Naive B cell (primary cell): ENCODE measurements around the gene IQCC. TPM values are rescaled to one million over a fixed set of nuclear protein-coding genes. Genes with fewer than 3 reads are reported as not detected.

Source experiments
- ATAC-seq, 2 donors: fragments of 150-1000 bp; cut with Tn5 transposase; 2 replicates each; pipeline ENCODE4 v1.10.0; 2021; ENCODE audit warnings: low read depth in 2 of 2, mild to moderate bottlenecking in 2 of 2, moderate library complexity in 2 of 2
- DNase-seq: peaks from one replicate; pipeline ENCODE4 v3.0.0; 2022
- H3K27ac Mint-ChIP-seq, 6 donors: one replicate each; pipeline ENCODE4 v1.8.0; 2020 to 2022; ENCODE audit warnings: mild to moderate bottlenecking in 6 of 6, mixed read lengths in 6 of 6, moderate library complexity in 5 of 6, inconsistent platforms in 2 of 6
- H3K27me3 Mint-ChIP-seq, 3 donors: one replicate each; pipeline ENCODE4 v1.8.0; 2021 to 2022; ENCODE audit warnings: mixed read lengths in 3 of 3, mild to moderate bottlenecking in 1 of 3
- H3K36me3 Mint-ChIP-seq, 2 donors: one replicate each; pipeline ENCODE4 v1.8.0; 2020 to 2022; ENCODE audit warnings: mixed read lengths in 2 of 2, inconsistent platforms in 1 of 2, mild to moderate bottlenecking in 1 of 2
- H3K4me1 Mint-ChIP-seq, 3 donors: one replicate each; pipeline ENCODE4 v1.8.0; 2020 to 2022; ENCODE audit warnings: mixed read lengths in 3 of 3, inconsistent platforms in 1 of 3, mild to moderate bottlenecking in 1 of 3, moderate library complexity in 1 of 3
- H3K4me3 Mint-ChIP-seq, 8 donors: one replicate each; pipeline ENCODE4 v1.8.0; 2020 to 2022; ENCODE audit warnings: mild to moderate bottlenecking in 8 of 8, mixed read lengths in 8 of 8, moderate library complexity in 8 of 8, inconsistent platforms in 2 of 8
- H3K9me3 Mint-ChIP-seq, 7 donors: one replicate each; pipeline ENCODE4 v1.8.0; 2020 to 2022; ENCODE audit warnings: mixed read lengths in 7 of 7, mild to moderate bottlenecking in 5 of 7, inconsistent platforms in 2 of 7, moderate library complexity in 1 of 7
- polyA plus RNA-seq, 6 donors: library from polyadenylated mRNA; unstranded; fragments of 300-500 nt; fragmentation: Illumina TruSeq; gene quantifications; one replicate each; pipeline ENCODE4 v1.2.3, GENCODE V29; 2021; ENCODE audit warnings: low read depth in 6 of 6

Gene IQCC
- polyA plus RNA-seq, 6 donors from 2014 or later: 0.75 to 2.3 (median 1.4) TPM; not detected in 1

DNA sequence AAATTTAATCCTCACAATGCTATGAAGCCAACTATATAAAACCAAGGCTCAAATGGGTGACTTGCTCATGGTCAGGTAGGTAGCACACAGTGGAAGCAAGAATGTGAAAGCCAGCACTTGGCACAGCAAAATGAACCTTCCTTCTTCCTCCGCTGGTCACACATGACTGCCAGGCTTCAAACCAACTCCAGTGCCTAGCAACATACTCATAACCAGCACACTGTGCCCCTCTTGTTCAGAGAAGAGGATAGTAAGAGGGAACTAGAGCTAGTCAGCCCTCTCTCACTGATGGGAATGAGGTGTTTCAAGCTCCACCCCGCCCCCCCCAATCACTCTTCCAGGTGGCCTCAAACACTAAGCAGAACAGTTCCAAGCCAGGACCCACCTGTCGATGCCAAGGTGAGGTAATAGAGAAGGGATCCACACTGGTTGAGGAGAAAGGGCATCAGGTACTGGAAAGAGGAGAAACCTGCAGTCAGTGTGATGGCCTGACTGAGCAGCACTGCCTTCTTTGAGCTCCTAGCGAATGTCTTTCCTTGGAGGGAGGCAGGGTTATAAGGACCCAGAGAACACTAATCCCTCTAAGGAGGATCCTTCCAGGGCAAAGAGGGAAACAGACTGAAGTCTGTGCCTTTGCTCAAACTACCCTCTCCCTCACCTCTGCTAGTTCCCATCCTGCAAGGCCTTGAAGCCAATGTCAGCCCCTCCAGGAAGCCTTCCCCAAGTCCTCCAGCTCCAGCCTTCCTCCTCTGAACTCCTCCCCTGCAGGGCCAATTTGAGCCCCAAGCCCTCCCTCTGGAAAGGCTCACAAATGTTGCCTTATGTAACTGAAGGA is 15.5 kb downstream of the IQCC start:
- Mint-ChIP-seq H3K36me3 (peaks cover 0 to 4% of the 10 kb centered on the region in 2 donors), H3K27ac (peak overlapping the region in 5 of 6 donors; percentile 85 to 99 (median 97)), H3K27me3 (no peaks in the 10 kb centered on the region), H3K9me3 (no peaks in the 10 kb centered on the region), H3K4me1 (peaks cover 29 to 54% (median 39%) of the 10 kb centered on the region in 3 donors), H3K4me3 (peak overlapping the region; percentile 93 to 99 (median 98))
- ATAC-seq (peak; percentile 41 to 43), DNase-seq (no peak)

DNA sequence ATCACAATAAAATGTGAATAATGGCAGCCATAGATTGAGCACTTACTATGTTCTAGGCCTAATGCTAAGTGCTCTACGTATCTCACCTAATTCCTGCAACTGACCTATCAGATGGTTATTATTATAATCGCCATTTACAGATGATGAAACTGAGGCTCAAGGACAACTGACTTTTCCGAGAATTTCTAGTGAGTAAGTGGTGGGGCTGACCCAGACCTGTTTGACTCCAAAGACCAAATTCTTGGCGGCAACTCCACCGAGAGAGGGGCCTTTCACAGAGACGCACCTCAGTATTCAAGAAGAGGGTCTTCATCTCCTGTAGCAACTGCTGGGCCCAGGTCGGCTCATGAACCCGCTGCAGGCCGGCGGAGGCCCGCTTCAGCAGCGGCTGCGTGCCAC is 16.1 kb downstream of the IQCC start:
- Mint-ChIP-seq H3K4me3 (peak overlapping the region; percentile 93 to 99 (median 98)), H3K27ac (peak overlapping the region in 5 of 6 donors; percentile 52 to 99 (median 99)), H3K4me1 (peaks cover 29 to 54% (median 39%) of the 10 kb centered on the region in 3 donors), H3K27me3 (no peaks in the 10 kb centered on the region), H3K9me3 (no peaks in the 10 kb centered on the region), H3K36me3 (peaks cover 0 to 4% of the 10 kb centered on the region in 2 donors)
- DNase-seq: no peak
- no peak for ATAC-seq

DNA sequence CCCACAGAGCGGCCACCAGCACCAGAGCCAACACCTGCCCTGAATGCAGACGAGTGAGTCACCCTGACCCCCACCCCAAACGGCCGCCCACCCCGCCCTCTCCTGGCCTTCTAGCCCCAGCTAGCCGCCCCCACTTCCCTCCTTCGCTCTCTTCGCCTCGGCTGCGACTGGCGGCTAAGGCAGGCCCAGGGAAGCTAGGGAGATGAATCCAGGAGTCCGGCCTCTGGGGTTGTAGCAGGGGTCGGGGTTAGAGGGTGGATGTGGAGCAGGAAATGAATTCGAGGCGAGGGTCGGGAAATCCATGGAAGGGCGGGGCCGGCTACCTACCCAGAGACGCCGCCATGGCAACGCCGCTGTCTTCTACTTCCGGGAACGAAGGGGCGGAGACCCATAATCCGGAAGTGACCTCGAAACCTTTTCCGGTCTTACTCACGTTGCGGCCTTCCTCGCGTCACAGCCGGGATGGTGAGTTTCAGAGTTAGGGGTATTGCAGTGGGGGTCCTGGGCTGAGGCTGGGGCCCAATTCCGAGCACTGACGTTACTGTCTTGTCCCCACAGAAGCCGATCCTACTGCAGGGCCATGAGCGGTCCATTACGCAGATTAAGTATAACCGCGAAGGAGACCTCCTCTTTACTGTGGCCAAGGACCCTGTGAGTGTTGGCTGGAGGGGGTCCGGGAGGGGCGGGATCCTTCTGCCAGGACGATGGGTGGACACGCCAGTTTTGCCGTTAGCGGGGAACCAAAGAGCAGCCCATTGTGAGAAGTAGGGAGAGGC is 16.7 kb downstream of the IQCC start, which contains the start of the genes EIF3I and TMEM234:
EIF3I (plus strand) TSS at position 428 of the 776 bp plus-strand sequence; CDS start at position 463, 35 bp downstream.
TMEM234 (minus strand) TSS at position 374 of the 776 bp plus-strand sequence; CDS start at position 343, 31 bp downstream.
- ATAC-seq (peak; percentile 93 to 94), DNase-seq (peak; percentile 88)
- Mint-ChIP-seq H3K27ac (peak within 1 kb of the TSS; percentile 97 to 99 (median 99)), H3K27me3 (no peaks in the 10 kb centered on the region), H3K4me1 (peaks cover 29 to 54% (median 39%) of the 10 kb centered on the region in 3 donors), H3K9me3 (no peaks in the 10 kb centered on the region), H3K4me3 (peak within 1 kb of the TSS; percentile 93 to 99 (median 98)), H3K36me3 (peaks cover 0 to 4% of the 10 kb centered on the region in 2 donors)

DNA sequence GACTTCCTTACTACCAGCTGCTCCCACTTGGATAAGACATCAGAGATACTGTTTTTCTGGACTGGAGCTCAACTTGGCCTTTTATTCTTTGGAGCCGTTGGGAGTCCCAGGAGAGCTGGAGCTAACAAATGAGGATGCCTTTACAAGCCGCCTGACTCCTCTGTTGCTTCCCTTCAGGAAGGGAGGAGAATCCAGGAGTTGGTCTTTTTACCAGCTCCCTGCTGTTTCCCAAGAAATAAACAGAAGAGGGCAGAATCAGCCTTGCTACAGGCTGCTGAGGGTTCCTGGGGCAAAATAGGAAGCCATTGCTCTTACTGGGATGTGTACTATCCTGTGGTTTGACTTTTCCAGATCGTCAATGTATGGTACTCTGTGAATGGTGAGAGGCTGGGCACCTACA is 18.2 kb downstream of the IQCC start:
- peaks cover 4 to 12% of the 10 kb centered on the region in 2 donors for H3K36me3 Mint-ChIP-seq
- no peak for DNase-seq
- peak overlapping the region; percentile 54 to 99 (median 85) for H3K27ac Mint-ChIP-seq
- H3K4me1 Mint-ChIP-seq: peaks cover 34 to 55% (median 47%) of the 10 kb centered on the region in 3 donors
- H3K4me3 Mint-ChIP-seq: peak overlapping the region; percentile 60 to 99 (median 98)
- no peak for ATAC-seq
- no peaks in the 10 kb centered on the region for H3K9me3 Mint-ChIP-seq
- no peaks in the 10 kb centered on the region for H3K27me3 Mint-ChIP-seq

DNA sequence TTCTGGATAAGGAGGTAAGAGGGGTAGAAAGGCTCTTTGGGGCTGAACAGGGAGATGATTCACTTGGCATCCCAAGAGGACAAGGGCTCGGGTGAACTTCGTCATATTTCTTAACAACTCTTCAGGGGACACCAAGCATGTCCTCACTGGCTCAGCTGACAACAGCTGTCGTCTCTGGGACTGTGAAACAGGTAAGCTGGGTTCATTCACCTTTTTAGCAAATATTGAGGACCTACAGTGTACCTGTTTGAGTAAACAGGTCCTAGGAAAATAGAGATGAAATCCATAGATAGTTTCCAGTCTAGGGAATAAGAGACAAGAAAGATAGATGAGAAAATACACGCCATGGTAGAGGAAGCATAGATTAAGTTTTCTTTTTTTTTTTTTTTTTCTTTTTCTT is 18.8 kb downstream of the IQCC start:
- Mint-ChIP-seq H3K27ac (peak overlapping the region in 5 of 6 donors; percentile 66 to 97 (median 75)), H3K36me3 (peaks cover 4 to 16% of the 10 kb centered on the region in 2 donors), H3K4me1 (peaks cover 34 to 55% (median 47%) of the 10 kb centered on the region in 3 donors), H3K4me3 (peak overlapping the region; percentile 60 to 99 (median 98)), H3K9me3 (no peaks in the 10 kb centered on the region), H3K27me3 (no peaks in the 10 kb centered on the region)
- ATAC-seq (no peak), DNase-seq (no peak)

DNA sequence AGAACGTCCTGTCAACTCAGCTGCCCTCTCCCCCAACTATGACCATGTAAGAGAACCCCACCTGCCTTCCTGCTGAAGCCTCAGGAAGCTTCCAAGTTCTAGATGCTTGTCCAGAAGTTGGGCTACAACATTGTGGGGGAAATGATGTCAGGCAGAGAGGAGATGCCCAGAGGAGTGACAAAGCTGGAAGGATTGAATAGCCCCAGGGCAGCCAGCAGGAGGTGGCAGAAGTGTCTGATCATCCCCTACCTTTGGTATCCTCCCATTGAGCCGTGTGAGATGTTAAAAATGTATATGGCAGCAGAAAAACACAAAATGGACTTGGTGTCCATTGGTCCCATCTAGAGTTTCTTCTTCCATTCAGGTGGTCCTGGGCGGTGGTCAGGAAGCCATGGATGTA is 23.3 kb downstream of the IQCC start:
- no peaks in the 10 kb centered on the region for H3K27me3 Mint-ChIP-seq
- H3K4me1 Mint-ChIP-seq: peaks cover 12 to 18% (median 15%) of the 10 kb centered on the region in 3 donors
- ATAC-seq (no peak), DNase-seq (no peak)
- peaks cover 4 to 26% of the 10 kb centered on the region in 2 donors for H3K36me3 Mint-ChIP-seq
- H3K27ac Mint-ChIP-seq: peak overlapping the region in 2 of 6 donors; percentile 23 to 78
- H3K4me3 Mint-ChIP-seq: peak overlapping the region in 1 of 8 donors; percentile 18
- H3K9me3 Mint-ChIP-seq: no peaks in the 10 kb centered on the region

DNA sequence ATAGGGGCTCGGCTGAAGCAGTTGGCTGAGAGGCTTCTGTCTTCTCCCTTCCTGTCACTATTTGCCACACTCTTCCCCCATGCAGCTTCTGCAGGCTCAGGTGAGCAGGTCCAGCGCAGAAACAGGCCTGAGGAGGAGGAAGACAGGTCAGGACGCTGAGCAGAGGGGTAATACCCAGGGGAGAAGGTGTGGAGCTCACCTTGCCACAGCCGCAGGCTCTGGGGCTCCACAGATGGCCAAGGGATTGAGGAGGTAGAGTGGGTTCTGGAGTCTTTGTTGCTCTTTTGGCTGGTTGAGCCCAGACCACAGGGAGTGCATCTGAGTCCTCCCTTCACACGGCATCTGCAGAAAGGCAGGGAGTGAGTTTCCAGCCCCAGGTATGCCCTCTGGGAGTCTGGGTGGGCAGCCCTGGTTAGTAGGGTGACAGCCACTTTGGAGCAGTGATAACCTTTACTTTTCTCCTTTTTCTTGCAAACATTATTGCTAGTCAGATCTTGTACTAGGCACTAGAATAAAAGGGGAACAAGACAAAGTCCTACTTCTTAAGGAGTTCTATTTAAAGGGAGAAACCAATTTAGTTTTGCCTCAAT is 26.5 kb downstream of the IQCC start:
- ATAC-seq: no peak

DNA sequence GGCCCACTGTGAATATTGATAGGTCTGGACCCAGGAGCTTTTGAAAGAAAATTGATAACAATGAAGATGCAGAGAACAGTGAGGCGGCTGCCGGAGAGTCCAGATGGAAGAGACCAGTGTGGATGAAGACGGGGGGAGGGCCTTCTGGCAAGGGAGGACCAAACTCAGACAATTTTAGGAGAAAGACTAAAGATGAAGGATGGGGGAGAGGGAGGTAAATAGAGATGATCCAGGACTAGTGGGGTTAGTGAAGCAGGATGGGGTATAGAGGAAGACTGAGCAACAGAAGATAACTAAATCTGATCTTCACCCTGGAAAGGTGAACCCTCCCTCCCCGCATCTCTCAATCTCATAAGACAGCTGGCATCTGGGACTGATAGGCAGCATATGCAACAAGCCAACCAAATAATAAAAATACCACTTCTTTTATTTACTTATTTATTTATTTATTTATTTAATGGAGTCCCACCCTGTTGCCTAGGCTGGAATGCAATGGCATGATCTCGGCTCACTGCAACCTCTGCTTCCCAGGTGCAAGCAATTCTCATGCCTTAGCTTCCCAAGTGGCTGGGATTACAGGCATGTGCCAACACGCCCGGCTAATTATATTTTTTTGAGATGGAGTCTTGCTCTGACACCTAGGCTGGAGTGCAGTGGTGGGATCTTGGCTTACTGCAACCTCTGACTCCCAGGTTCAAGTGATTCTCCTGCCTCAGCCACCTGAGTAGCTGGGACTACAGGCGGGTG is 27.3 kb downstream of the IQCC start:
- Mint-ChIP-seq H3K4me1 (peaks cover 3 to 5% (median 4%) of the 10 kb centered on the region in 3 donors), H3K4me3 (peak overlapping the region in 1 of 8 donors; percentile 3), H3K36me3 (peaks cover 0 to 23% of the 10 kb centered on the region in 2 donors), H3K27me3 (no peaks in the 10 kb centered on the region), H3K27ac (peak overlapping the region in 3 of 6 donors; percentile 8 to 52 (median 47)), H3K9me3 (no peaks in the 10 kb centered on the region)
- DNase-seq (no peak), ATAC-seq (no peak)

More for the DNA sequence above, 26.5 kb downstream of the IQCC start:
- peaks cover 0 to 26% of the 10 kb centered on the region in 2 donors for H3K36me3 Mint-ChIP-seq
- no peak for DNase-seq
- H3K27ac Mint-ChIP-seq: peak overlapping the region in 3 of 6 donors; percentile 16 to 52 (median 29)
- peaks cover 6 to 10% (median 8%) of the 10 kb centered on the region in 3 donors for H3K4me1 Mint-ChIP-seq
- peak overlapping the region in 1 of 8 donors; percentile 3 for H3K4me3 Mint-ChIP-seq
- no peaks in the 10 kb centered on the region for H3K27me3 Mint-ChIP-seq
- no peaks in the 10 kb centered on the region for H3K9me3 Mint-ChIP-seq

DNA sequence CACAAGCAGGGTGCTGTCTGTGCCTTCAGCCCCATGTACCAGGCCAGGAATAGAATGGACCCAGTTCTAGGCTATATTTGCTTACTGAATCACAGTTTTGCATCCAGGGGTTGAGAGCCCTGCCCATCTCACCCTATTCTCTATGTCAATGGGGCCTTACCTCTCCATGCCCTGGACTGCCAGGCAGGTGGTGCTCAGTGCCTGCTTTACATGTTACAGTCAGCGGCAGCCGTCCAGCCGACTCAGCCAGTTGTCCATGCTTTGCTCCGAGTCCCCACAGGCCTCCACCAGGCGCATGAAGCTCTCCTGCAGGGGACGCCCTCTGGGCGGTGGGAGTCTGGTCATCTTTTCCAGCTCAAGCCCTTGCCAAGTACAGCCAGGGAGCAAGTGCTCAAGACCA is 29.3 kb downstream of the IQCC start:
- no peaks in the 10 kb centered on the region for H3K9me3 Mint-ChIP-seq
- H3K27ac Mint-ChIP-seq: peak overlapping the region in 2 of 6 donors; percentile 54 to 59
- H3K4me3 Mint-ChIP-seq: peak overlapping the region in 1 of 8 donors; percentile 52
- H3K4me1 Mint-ChIP-seq: peaks cover 0 to 4% (median 0%) of the 10 kb centered on the region in 3 donors
- H3K27me3 Mint-ChIP-seq: no peaks in the 10 kb centered on the region
- peaks cover 0 to 10% of the 10 kb centered on the region in 2 donors for H3K36me3 Mint-ChIP-seq
- DNase-seq (no peak), ATAC-seq (no peak)

DNA sequence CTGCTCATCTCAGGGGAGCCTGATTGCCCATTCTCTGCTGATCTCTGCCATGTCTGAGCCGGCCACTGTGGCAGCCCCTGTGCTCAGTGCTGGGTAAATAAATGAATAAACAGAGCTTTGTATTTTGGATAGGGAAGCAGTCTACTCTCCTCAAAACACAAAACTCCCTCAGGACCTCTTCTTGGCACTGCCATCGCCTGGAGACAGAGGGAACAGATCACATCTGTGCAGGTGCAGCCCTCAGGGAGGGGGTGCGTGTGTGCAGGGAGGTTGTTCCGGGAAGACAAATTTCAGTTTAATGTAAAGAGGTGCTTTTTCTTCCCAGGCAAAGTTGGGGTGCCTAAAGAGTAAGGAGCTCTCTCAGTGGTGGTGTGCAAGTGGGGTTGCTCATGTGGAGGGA is 33.9 kb downstream of the IQCC start:
- H3K9me3 Mint-ChIP-seq: no peaks in the 10 kb centered on the region
- DNase-seq (no peak), ATAC-seq (no peak)
- H3K27me3 Mint-ChIP-seq: no peaks in the 10 kb centered on the region
- peak overlapping the region; percentile 56 to 95 (median 91) for H3K4me3 Mint-ChIP-seq
- H3K36me3 Mint-ChIP-seq: no peaks in the 10 kb centered on the region
- H3K27ac Mint-ChIP-seq: peak overlapping the region in 1 of 6 donors; percentile 66
- peaks cover 14 to 27% (median 19%) of the 10 kb centered on the region in 3 donors for H3K4me1 Mint-ChIP-seq

DNA sequence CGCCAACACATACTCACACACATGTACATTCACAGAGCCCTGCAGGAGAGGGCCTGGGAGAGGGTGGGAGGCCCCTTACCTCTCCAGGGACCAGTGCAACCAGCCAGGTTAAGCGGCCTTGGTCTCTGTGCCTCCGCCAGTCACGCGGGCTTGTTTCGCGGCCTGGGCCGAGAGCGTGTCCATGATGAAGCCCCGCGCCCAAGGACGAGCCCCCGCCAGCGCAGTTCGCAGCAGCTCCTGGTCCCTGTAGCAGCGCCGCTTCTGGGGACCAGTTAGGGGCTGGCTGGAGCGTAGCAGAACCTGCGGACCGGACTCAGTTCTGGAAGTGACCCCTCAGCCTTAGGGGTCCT is 34.3 kb downstream of the IQCC start:
- Mint-ChIP-seq H3K9me3 (no peaks in the 10 kb centered on the region), H3K4me3 (peak overlapping the region; percentile 54 to 95 (median 92)), H3K36me3 (no peaks in the 10 kb centered on the region), H3K4me1 (peaks cover 14 to 27% (median 19%) of the 10 kb centered on the region in 3 donors), H3K27ac (peak overlapping the region in 3 of 6 donors; percentile 32 to 89 (median 44)), H3K27me3 (no peaks in the 10 kb centered on the region)
- DNase-seq (no peak), ATAC-seq (no peak)
